KMS-11 (cell line): ENCODE data around the gene ABCC6.

ENCODE experiments used
- H2AFZ ChIP-seq: fragments of 200-600 bp; sonication (generic); 2 replicates; pipeline ENCODE4 v1.6.1; 2016; ENCODE audit warnings: antibody characterized with exemption, mixed run types, low read depth
- H3K27ac ChIP-seq: fragments of 200-600 bp; sonication (generic); 2 replicates; pipeline ENCODE4 v1.6.1; 2016; ENCODE audit warnings: mild to moderate bottlenecking, mixed run types
- H3K27me3 ChIP-seq: fragments of 200-600 bp; sonication (generic); 2 replicates; pipeline ENCODE4 v1.6.1; 2017; ENCODE audit warnings: mild to moderate bottlenecking, low read depth, mixed run types, moderate library complexity; ENCODE audit not compliant: insufficient read depth
- H3K36me3 ChIP-seq: fragments of 200-600 bp; sonication (generic); 2 replicates; pipeline ENCODE4 v1.6.1; 2017; ENCODE audit warnings: mild to moderate bottlenecking, mixed run types; ENCODE audit not compliant: insufficient read depth
- H3K4me1 ChIP-seq: fragments of 200-600 bp; sonication (generic); 2 replicates; pipeline ENCODE4 v1.6.1; 2016; ENCODE audit warnings: mild to moderate bottlenecking, low read depth, mixed run types; ENCODE audit not compliant: poor library complexity, severe bottlenecking
- H3K4me2 ChIP-seq: fragments of 200-600 bp; sonication (generic); 2 replicates; pipeline ENCODE4 v1.7.0; 2016; ENCODE audit warnings: mild to moderate bottlenecking, mixed run types
- H3K4me3 ChIP-seq: fragments of 200-600 bp; sonication (generic); IDR thresholded peaks from 2 replicates; pipeline ENCODE4 v1.6.1; 2017; ENCODE audit warnings: low read depth, low read length, mixed read lengths; ENCODE audit not compliant: insufficient read depth
- H3K79me2 ChIP-seq: fragments of 200-600 bp; sonication (generic); 2 replicates; pipeline ENCODE4 v1.6.1; 2016; ENCODE audit warnings: low read depth, mixed run types; ENCODE audit not compliant: insufficient read depth
- H3K9ac ChIP-seq: fragments of 200-600 bp; sonication (generic); 2 replicates; pipeline ENCODE4 v1.6.1; 2016; ENCODE audit warnings: mild to moderate bottlenecking, mixed run types
- H4K20me1 ChIP-seq: fragments of 200-600 bp; sonication (generic); 2 replicates; pipeline ENCODE4 v1.6.1; 2016; ENCODE audit warnings: mild to moderate bottlenecking, mixed run types; ENCODE audit not compliant: insufficient read depth
- CTCF ChIP-seq: fragments of 200-600 bp; sonication (generic); conservative IDR thresholded peaks from 2 replicates; pipeline ENCODE4 v1.6.1; 2017; ENCODE audit warnings: low read depth, mild to moderate bottlenecking, antibody characterized with exemption, low read length, moderate library complexity, mixed read lengths

The ABCC6 gene

DNA sequence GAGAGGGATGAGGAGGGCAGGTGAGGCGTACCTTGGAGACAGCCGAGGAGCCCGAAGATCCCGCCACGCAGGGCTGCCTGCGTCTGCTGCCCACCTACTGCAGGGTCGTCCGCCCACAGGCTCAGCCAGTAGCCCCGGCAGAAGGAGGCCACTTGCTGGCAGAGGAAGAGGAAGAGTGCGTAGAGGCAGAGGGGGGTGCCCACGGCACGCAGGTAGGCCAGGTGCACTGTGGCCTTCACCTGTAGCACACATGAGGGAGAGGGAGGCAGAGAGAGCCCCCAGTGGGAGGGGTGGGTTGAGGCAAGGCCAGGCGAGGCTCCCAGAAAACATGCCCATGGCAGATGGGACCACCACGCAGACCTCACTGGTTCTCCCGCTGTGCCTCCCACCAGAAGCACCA, 53.7 kb downstream of the ABCC6 start:
- Histone ChIP-seq H3K79me2 (no peaks in the 10 kb centered on the region), H3K27me3 (no peaks in the 10 kb centered on the region), H3K27ac (no peak overlapping the region), H3K4me3 (no peak overlapping the region), H3K36me3 (no peaks in the 10 kb centered on the region), H3K4me1 (no peaks in the 10 kb centered on the region), H2AFZ (no peak overlapping the region), H3K9ac (no peak overlapping the region), H3K4me2 (no peak overlapping the region), H4K20me1 (no peaks in the 10 kb centered on the region)
- TF ChIP-seq CTCF: no peak

DNA sequence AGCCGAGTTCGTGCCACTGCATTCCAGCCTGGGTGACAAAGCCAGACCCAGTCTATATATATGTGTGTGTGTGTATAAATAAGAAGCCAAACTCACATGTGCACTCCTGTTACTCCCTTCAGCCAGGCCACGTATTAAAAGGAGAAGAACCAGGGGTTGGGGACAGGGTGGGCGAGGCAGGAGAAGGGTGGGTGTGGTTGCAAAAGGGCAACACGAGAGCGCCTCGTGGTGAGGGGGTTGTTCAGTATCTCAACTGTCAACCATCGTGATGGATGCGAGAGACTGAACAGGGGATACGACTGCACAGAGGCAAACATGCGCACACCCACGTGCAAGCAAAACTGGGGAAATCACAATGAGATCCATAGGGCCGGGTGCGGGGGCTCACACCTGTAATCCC, 54.9 kb downstream of the ABCC6 start:
- H3K9ac ChIP-seq: no peak overlapping the region
- H3K4me3 ChIP-seq: no peak overlapping the region
- H3K4me2 ChIP-seq: no peak overlapping the region
- H3K79me2 ChIP-seq: no peaks in the 10 kb centered on the region
- no peaks in the 10 kb centered on the region for H3K36me3 ChIP-seq
- H2AFZ ChIP-seq: no peak overlapping the region
- no peak for TF ChIP-seq CTCF
- no peaks in the 10 kb centered on the region for H4K20me1 ChIP-seq
- no peaks in the 10 kb centered on the region for H3K27me3 ChIP-seq
- H3K27ac ChIP-seq: no peak overlapping the region
- peaks cover 1% of the 10 kb centered on the region for H3K4me1 ChIP-seq

DNA sequence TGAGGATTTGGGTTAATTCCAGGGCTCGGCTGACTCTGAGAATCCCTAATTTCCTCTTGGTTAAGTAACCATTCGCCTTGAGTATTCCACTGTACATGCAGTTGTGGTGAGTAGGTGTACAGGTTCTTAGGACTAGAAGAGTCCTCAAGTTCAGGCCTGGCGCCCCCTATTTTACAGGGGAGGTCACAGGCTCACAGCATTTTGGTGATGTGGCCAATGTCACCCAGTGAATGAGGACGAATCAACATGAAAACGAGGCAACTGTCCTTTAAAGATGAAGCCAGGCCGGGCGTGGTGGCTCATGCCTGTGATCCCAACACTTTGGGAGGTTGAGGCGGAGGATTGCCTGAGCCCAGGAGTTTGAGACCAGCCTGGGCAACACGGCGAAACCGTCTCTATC, 55.4 kb downstream of the ABCC6 start:
- Histone ChIP-seq H3K9ac (no peak overlapping the region), H3K4me2 (no peak overlapping the region), H4K20me1 (no peaks in the 10 kb centered on the region), H3K36me3 (no peaks in the 10 kb centered on the region), H3K79me2 (no peaks in the 10 kb centered on the region), H3K27me3 (no peaks in the 10 kb centered on the region), H2AFZ (no peak overlapping the region), H3K27ac (no peak overlapping the region), H3K4me1 (peaks cover 2% of the 10 kb centered on the region), H3K4me3 (no peak overlapping the region)
- no peak for TF ChIP-seq CTCF

DNA sequence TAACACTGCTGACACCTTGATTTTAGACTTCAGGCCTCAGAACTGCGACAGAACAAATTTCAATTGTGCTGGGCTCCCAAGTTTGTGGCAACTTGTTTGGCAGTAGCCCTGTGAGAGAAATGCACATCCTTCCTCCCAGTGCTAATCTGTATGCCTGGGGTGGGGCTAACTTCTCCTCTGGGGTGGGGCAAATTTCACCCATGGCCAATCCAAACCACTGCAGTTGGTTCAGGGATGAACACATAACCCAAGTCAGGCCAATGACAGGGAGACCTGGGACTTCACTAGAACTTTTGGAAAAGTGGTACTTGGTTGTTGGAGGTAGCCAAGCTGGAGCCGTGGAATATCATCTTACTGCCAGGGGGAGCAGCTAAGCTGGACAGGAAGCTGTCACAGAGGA, 56.3 kb downstream of the ABCC6 start:
- no peak overlapping the region for H3K9ac ChIP-seq
- no peak overlapping the region for H3K4me2 ChIP-seq
- H2AFZ ChIP-seq: no peak overlapping the region
- H3K79me2 ChIP-seq: no peaks in the 10 kb centered on the region
- H3K4me1 ChIP-seq: peaks cover 2% of the 10 kb centered on the region
- no peaks in the 10 kb centered on the region for H3K27me3 ChIP-seq
- no peaks in the 10 kb centered on the region for H4K20me1 ChIP-seq
- no peak overlapping the region for H3K27ac ChIP-seq
- H3K4me3 ChIP-seq: no peak overlapping the region
- no peak for TF ChIP-seq CTCF
- no peaks in the 10 kb centered on the region for H3K36me3 ChIP-seq

- Histone ChIP-seq H3K36me3 (no peaks in the 10 kb centered on the region), H3K4me3 (no peak overlapping the region)
These were observed 57.2 kb downstream of the ABCC6 start for GRCh38 chr16:16166085-16166484.

More at GRCh38 chr16:16166085-16166484, 57.2 kb downstream of the ABCC6 start:
- H4K20me1 ChIP-seq: no peaks in the 10 kb centered on the region
- no peak overlapping the region for H2AFZ ChIP-seq
- H3K4me1 ChIP-seq: peaks cover 2% of the 10 kb centered on the region
- H3K79me2 ChIP-seq: no peaks in the 10 kb centered on the region
- no peaks in the 10 kb centered on the region for H3K27me3 ChIP-seq
- H3K27ac ChIP-seq: no peak overlapping the region
- TF ChIP-seq CTCF: no peak
- no peak overlapping the region for H3K4me2 ChIP-seq
- H3K9ac ChIP-seq: no peak overlapping the region
